Osteoblast (primary cell): ENCODE results near the gene PRR15L. TPM values are rescaled to one million over a fixed set of nuclear protein-coding genes. Genes with fewer than 3 reads are reported as not detected.

Experiments used
- DNase-seq: peaks from one replicate; pipeline ENCODE4 v3.0.0; 2011; ENCODE audit warnings: low spot score, mixed read lengths; ENCODE audit not compliant: insufficient read length; ENCODE audit errors: missing footprints
- H2AFZ ChIP-seq: 2 replicates; pipeline ENCODE4 v1.6.0; 2011; ENCODE audit warnings: mild to moderate bottlenecking, low read length
- H3K27ac ChIP-seq: 2 replicates; pipeline ENCODE4 v1.5.1; 2011; ENCODE audit warnings: mild to moderate bottlenecking, low read depth, low read length, moderate library complexity
- H3K27me3 ChIP-seq: 2 replicates; pipeline ENCODE4 v1.6.0; 2012; ENCODE audit warnings: mild to moderate bottlenecking, control low read depth, inconsistent platforms, low read length, moderate library complexity; ENCODE audit not compliant: insufficient read depth
- H3K36me3 ChIP-seq: 2 replicates; pipeline ENCODE4 v1.5.1; 2011; ENCODE audit warnings: mild to moderate bottlenecking, low read length, control low read depth, moderate library complexity; ENCODE audit not compliant: insufficient read depth
- H3K4me1 ChIP-seq: 2 replicates; pipeline ENCODE4 v1.5.1; 2011; ENCODE audit warnings: mild to moderate bottlenecking, low read length, control low read depth, moderate library complexity; ENCODE audit not compliant: insufficient read depth
- H3K4me2 ChIP-seq: 2 replicates; pipeline ENCODE4 v1.6.0; 2011; ENCODE audit warnings: mild to moderate bottlenecking, low read length; ENCODE audit not compliant: insufficient read depth
- H3K4me3 ChIP-seq: fragments of 200-600 bp; sonication (generic); 3 replicates; pipeline ENCODE4 v1.5.1; 2012; ENCODE audit warnings: mild to moderate bottlenecking, low read length, inconsistent platforms; ENCODE audit not compliant: insufficient read depth
- H3K79me2 ChIP-seq: 2 replicates; pipeline ENCODE4 v1.6.0; 2012; ENCODE audit warnings: mild to moderate bottlenecking, low read length, control low read depth, inconsistent platforms; ENCODE audit not compliant: insufficient read depth
- H3K9me3 ChIP-seq: 2 replicates; pipeline ENCODE4 v1.5.1; 2011; ENCODE audit warnings: low read depth, low read length, control low read depth
- H4K20me1 ChIP-seq: 2 replicates; pipeline ENCODE4 v1.6.0; 2012; ENCODE audit warnings: mild to moderate bottlenecking, low read length, control low read depth; ENCODE audit not compliant: insufficient read depth
- CTCF ChIP-seq: IDR thresholded peaks from 2 replicates; pipeline ENCODE4 v1.5.1; 2011; ENCODE audit warnings: mild to moderate bottlenecking, low read depth, low read length, moderate library complexity; ENCODE audit errors: extremely low read depth
- total RNA-seq: library from RNA; depleted of rRNA; stranded (reverse); fragments of >200 nt; gene quantifications from 2 replicates; pipeline ENCODE4 v1.2.3, GENCODE V29; 2012

Gene PRR15L
- total RNA-seq, 1 donor, result not detected

- H3K9me3 ChIP-seq, result no peaks in the 10 kb centered on the region
- TF ChIP-seq CTCF, result no peak
- H3K79me2 ChIP-seq, result peaks cover 3% of the 10 kb centered on the region
- peaks cover 15% of the 10 kb centered on the region for H3K4me1 ChIP-seq
- H3K4me2 ChIP-seq, result no peak overlapping the region
- peak; percentile 73 for DNase-seq
- H2AFZ ChIP-seq, result no peak overlapping the region
- H3K27ac ChIP-seq, result no peak overlapping the region
- H4K20me1 ChIP-seq, result no peaks in the 10 kb centered on the region
- no peaks in the 10 kb centered on the region for H3K27me3 ChIP-seq
- no peak overlapping the region for H3K4me3 ChIP-seq
- H3K36me3 ChIP-seq, result no peaks in the 10 kb centered on the region
Measured at GRCh38 chr17:47934856-47935255, 22.8 kb downstream of the PRR15L start.

GRCh38 chr17:47931848-47932247 lies 25.8 kb downstream of the PRR15L start:
- H3K27ac ChIP-seq, result no peak overlapping the region
- H4K20me1 ChIP-seq, result no peaks in the 10 kb centered on the region
- H3K4me2 ChIP-seq, result no peak overlapping the region
- no peak for DNase-seq
- no peak overlapping the region for H3K4me3 ChIP-seq
- H3K36me3 ChIP-seq, result peaks cover 10% of the 10 kb centered on the region
- no peaks in the 10 kb centered on the region for H3K9me3 ChIP-seq
- TF ChIP-seq CTCF, result no peak
- H3K4me1 ChIP-seq, result peaks cover 15% of the 10 kb centered on the region
- no peak overlapping the region for H2AFZ ChIP-seq
- H3K27me3 ChIP-seq, result no peaks in the 10 kb centered on the region
- H3K79me2 ChIP-seq, result peaks cover 3% of the 10 kb centered on the region

GRCh38 chr17:47929218-47930000 lies 28.3 kb downstream of the PRR15L start:
- Histone ChIP-seq H3K36me3 (peaks cover 29% of the 10 kb centered on the region), H3K79me2 (no peaks in the 10 kb centered on the region), H3K4me1 (no peaks in the 10 kb centered on the region), H2AFZ (no peak overlapping the region), H3K9me3 (no peaks in the 10 kb centered on the region), H3K27ac (no peak overlapping the region), H3K4me2 (no peak overlapping the region), H3K27me3 (no peaks in the 10 kb centered on the region), H4K20me1 (no peaks in the 10 kb centered on the region), H3K4me3 (no peak overlapping the region)
- TF ChIP-seq CTCF, result no peak
- no peak for DNase-seq

DNA sequence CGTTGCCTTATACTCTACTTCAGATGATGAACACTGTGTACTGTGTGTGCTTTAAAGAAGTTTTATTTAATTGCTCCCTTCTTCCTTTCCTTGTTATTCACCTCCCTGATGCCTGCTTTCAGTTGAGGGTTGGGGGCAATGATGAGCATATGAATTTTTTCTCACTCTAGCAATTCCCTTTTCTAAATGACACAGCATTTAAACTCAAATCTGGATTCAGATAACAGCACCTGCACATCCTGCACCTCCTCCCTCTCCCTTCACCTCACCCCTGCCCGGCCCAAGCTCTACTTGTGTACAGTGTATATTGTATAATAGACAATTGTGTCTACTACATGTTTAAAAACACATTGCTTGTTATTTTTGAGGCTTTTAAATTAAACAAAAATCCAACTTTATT lies 29.3 kb downstream of the PRR15L start:
- no peak for TF ChIP-seq CTCF
- Histone ChIP-seq H4K20me1 (no peaks in the 10 kb centered on the region), H3K4me3 (no peak overlapping the region), H2AFZ (no peak overlapping the region), H3K9me3 (no peaks in the 10 kb centered on the region), H3K79me2 (no peaks in the 10 kb centered on the region), H3K4me1 (no peaks in the 10 kb centered on the region), H3K4me2 (no peak overlapping the region), H3K27me3 (no peaks in the 10 kb centered on the region), H3K36me3 (peaks cover 36% of the 10 kb centered on the region), H3K27ac (no peak overlapping the region)
- DNase-seq, result no peak
